NCI-H1105 (cell line): ENCODE measurements around the gene PTPN3.
"Not testable (repeated sequence)": the region's sequence is repeated elsewhere in the genome, so short reads cannot be mapped to it uniquely, and the experiment has no call there.

Source experiments
- DNase-seq: peaks from one replicate; lab custom pipeline; 2025; lab: John Stamatoyannopoulos, UW

Gene PTPN3

GRCh38 chr9:109385499-109385898 lies 112.6 kb downstream of the PTPN3 start:
- DNase-seq = no peak

GRCh38 chr9:109383947-109384346 lies 114.2 kb downstream of the PTPN3 start:
- DNase-seq = no peak

- DNase-seq = no peak
Observed at GRCh38 chr9:109383356-109383755, 114.8 kb downstream of the PTPN3 start.

GRCh38 chr9:109382585-109382984 lies 115.5 kb downstream of the PTPN3 start:
- DNase-seq = no peak

GRCh38 chr9:109382182-109382581 lies 115.9 kb downstream of the PTPN3 start:
- DNase-seq = no peak

GRCh38 chr9:109381011-109381729 lies 116.9 kb downstream of the PTPN3 start:
- no peak for DNase-seq

- DNase-seq = no peak
Observed at GRCh38 chr9:109379513-109379912, 118.6 kb downstream of the PTPN3 start.

- no peak for DNase-seq
Observed at GRCh38 chr9:109378316-109378715, 119.8 kb downstream of the PTPN3 start.

- no peak for DNase-seq
Observed at GRCh38 chr9:109372246-109372645, 125.9 kb downstream of the PTPN3 start.

- DNase-seq = no peak
Observed at GRCh38 chr9:109371374-109371773, 126.7 kb downstream of the PTPN3 start.

- no peak for DNase-seq
Observed at GRCh38 chr9:109369285-109369684, 128.8 kb downstream of the PTPN3 start.

- DNase-seq = no peak
Observed at GRCh38 chr9:109360771-109361170, 137.3 kb downstream of the PTPN3 start.

- not testable (repeated sequence) for DNase-seq
Observed at GRCh38 chr9:109358968-109359603, 139.0 kb downstream of the PTPN3 start.

- no peak for DNase-seq
Observed at GRCh38 chr9:109355564-109356297, 142.4 kb downstream of the PTPN3 start.

- no peak for DNase-seq
Observed at GRCh38 chr9:109354190-109354589, 143.9 kb downstream of the PTPN3 start.

- no peak for DNase-seq
Observed at GRCh38 chr9:109351032-109351431, 147.1 kb downstream of the PTPN3 start.

GRCh38 chr9:109349421-109349846 lies 148.7 kb downstream of the PTPN3 start:
- DNase-seq = peak; percentile 80

GRCh38 chr9:109346904-109347303 lies 151.2 kb downstream of the PTPN3 start:
- no peak for DNase-seq

- DNase-seq = no peak
Observed at GRCh38 chr9:109344866-109345265, 153.2 kb downstream of the PTPN3 start.

GRCh38 chr9:109342878-109343277 lies 155.2 kb downstream of the PTPN3 start:
- DNase-seq = no peak

GRCh38 chr9:109341561-109341960 lies 156.5 kb downstream of the PTPN3 start:
- no peak for DNase-seq

- not testable (repeated sequence) for DNase-seq
Observed at GRCh38 chr9:109340979-109341378, 157.1 kb downstream of the PTPN3 start.

GRCh38 chr9:109336409-109336808 lies 161.7 kb downstream of the PTPN3 start:
- DNase-seq = no peak
